Neuron (in vitro differentiated cells): ENCODE results near the gene CPEB2.

Experiments
- H2AFZ ChIP-seq: one replicate; pipeline ENCODE4 v1.6.1; 2013; ENCODE audit warnings: low read depth, mild to moderate bottlenecking, inconsistent platforms, low read length, moderate library complexity
- H3K27me3 ChIP-seq: one replicate; pipeline ENCODE4 v1.6.1; 2013; ENCODE audit warnings: low read length; ENCODE audit not compliant: insufficient read depth
- H3K36me3 ChIP-seq: one replicate; pipeline ENCODE4 v1.6.1; 2013; ENCODE audit warnings: low read length; ENCODE audit not compliant: insufficient read depth
- H3K4me1 ChIP-seq: one replicate; pipeline ENCODE4 v1.6.1; 2013; ENCODE audit warnings: low read length; ENCODE audit not compliant: insufficient read depth
- H3K4me3 ChIP-seq: 2 replicates; pipeline ENCODE4 v1.5.1; 2013; ENCODE audit warnings: mild to moderate bottlenecking, low read length, moderate library complexity
- H3K9me3 ChIP-seq: one replicate; pipeline ENCODE4 v1.6.1; 2013; ENCODE audit warnings: low read length

Gene CPEB2

DNA sequence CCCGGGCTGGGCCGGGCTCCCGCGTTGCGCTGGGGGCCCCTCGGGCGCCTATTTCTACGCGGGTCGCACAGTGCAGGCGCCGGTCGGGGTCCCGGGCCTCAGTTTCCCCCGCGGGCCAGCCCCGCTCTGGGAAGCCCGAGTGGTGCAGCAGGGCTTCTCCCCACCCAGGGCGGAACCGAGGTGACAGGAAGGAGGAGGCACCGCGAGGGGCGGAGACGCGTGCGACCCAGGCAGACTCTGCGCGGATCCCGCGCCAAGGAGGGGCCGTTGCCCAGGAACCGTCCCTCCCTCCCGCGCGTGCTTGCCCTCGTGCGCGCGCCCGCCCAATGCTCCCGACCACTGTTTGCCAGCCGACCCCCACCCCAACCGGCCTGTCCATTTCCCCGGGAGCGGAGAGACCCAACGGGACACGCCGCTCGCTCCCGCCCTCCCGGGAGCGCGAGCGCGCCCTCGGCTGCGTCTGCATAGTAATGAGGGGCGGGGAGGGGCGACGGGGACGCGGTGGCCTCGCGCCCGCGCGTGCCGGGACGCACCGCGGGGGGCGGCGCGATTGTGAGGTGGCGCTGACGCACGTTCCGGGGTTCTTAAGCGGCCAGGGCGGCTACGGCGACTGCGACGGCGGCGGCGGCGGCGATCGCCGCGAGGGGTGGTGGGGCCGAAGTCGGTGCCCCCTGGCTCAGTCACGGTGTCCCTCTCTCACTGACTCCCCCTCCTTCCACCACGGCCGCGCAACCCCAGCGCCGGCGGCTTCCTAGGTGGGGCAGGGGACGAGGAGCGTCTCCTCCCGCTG lies at the start of gene CPEB2:
TSS of gene CPEB2 (plus strand) at position 613 of the 790 bp plus-strand sequence. CDS start 193 bp downstream, outside the sequence.
- no peaks in the 10 kb centered on the region for H3K9me3 ChIP-seq
- peak within 1 kb of the TSS; percentile 54 for H3K4me3 ChIP-seq
- peak within 1 kb of the TSS; percentile 85 for H2AFZ ChIP-seq
- H3K27me3 ChIP-seq, result peaks cover 18% of the 10 kb centered on the region
- no peaks in the 10 kb centered on the region for H3K36me3 ChIP-seq
- H3K4me1 ChIP-seq, result peaks cover 13% of the 10 kb centered on the region

DNA sequence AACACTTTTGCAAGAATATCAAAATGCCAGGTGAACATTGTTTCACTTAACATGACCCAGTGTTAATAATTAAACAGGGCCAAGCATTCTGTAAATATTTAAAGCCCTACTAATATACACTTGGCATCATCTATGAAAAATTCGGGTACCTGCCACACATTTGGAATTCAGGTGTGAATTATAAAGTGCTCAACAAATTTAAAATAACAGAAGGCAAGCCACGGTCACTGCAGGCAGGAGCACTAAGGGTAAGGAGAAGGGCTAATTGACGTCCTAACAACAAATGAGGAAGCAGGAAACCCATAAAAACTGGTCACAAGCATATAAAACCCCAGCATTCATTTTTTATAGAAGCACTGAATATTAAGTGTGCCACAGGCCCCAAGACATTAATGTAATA lies 43.8 kb upstream of the CPEB2 start:
- H3K9me3 ChIP-seq, result no peaks in the 10 kb centered on the region
- no peaks in the 10 kb centered on the region for H3K36me3 ChIP-seq
- no peak overlapping the region for H2AFZ ChIP-seq
- no peak overlapping the region for H3K4me3 ChIP-seq
- H3K27me3 ChIP-seq, result no peaks in the 10 kb centered on the region
- no peaks in the 10 kb centered on the region for H3K4me1 ChIP-seq

DNA sequence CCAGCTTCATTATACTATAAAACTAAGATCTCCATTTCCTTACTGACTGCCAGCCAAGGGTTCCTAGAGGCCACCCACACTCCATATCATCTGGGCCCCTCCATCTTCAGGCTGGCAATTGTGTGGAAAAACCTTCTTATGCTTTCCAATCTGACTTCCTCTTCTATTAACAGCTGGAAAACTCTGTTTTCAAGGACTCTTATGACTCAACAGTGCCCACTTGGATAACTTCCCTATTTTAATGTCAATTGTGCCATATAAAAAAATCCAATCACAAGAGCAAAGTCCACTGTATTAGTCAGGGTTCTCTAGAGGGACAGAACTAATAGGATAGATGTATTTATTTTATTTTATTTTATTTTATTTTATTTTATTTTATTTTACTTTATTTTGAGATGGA lies 41.0 kb upstream of the CPEB2 start:
- Histone ChIP-seq H3K4me3 (no peak overlapping the region), H3K27me3 (no peaks in the 10 kb centered on the region), H2AFZ (no peak overlapping the region), H3K36me3 (no peaks in the 10 kb centered on the region), H3K9me3 (no peaks in the 10 kb centered on the region), H3K4me1 (no peaks in the 10 kb centered on the region)

DNA sequence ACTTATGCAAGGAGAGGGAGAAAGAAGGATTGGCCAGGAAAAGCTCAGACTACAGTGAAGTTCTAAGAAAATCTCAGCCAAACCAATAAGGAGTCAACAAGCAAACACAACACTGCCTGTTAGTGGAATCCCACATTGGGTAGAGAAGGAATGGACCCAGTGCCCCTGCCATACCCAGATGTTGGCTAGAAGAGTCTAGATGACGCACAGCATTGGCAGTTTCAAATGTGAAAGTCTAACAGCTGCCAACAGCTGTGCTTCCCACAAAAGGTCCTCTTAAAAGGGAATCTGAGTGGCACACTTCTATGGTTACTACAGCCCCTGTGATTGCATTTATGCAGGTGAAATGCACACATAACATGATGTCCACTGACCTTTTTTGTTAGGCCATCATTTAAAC lies 37.2 kb upstream of the CPEB2 start:
- Histone ChIP-seq H3K4me3 (no peak overlapping the region), H3K4me1 (no peaks in the 10 kb centered on the region), H2AFZ (no peak overlapping the region), H3K27me3 (no peaks in the 10 kb centered on the region), H3K36me3 (no peaks in the 10 kb centered on the region), H3K9me3 (no peaks in the 10 kb centered on the region)

DNA sequence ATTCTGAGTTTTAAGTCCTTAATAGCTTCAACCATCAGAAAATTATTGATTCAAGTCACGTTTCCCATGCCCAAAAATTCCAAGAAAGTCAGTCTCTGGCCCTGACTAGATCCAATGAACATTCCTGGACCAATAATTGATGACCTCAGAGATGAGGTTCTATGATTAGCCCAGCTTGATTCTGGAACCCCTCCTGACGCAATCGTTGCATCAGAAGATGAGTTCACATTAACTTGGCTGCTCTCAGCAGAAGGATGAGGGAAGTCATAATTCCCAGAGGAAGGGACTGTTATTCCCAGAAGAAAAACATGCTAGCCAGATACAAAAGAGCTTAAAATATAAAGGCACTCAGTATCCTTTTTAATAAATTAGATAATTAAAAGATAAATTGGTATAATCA lies 34.3 kb upstream of the CPEB2 start:
- H3K36me3 ChIP-seq, result no peaks in the 10 kb centered on the region
- no peaks in the 10 kb centered on the region for H3K4me1 ChIP-seq
- H2AFZ ChIP-seq, result no peak overlapping the region
- no peaks in the 10 kb centered on the region for H3K27me3 ChIP-seq
- H3K4me3 ChIP-seq, result no peak overlapping the region
- no peaks in the 10 kb centered on the region for H3K9me3 ChIP-seq

DNA sequence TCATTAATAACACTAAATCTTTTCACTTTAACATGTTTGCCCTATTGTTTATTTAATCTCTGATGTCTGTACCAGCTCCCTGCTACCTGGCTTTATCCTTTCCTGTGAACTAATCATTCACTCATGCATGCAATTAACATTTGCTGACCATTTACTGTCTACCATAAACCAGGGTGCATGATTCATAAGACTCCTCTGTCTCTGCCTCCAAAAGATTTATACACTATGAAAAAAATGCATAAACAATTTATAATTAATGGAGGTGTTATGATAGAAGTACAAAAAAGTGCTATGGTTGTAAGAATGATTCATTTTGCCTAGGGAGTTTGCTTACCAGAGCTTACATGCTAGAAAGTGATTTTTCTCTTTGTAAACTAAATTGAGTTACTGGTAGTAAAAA lies 24.5 kb upstream of the CPEB2 start:
- H2AFZ ChIP-seq, result no peak overlapping the region

DNA sequence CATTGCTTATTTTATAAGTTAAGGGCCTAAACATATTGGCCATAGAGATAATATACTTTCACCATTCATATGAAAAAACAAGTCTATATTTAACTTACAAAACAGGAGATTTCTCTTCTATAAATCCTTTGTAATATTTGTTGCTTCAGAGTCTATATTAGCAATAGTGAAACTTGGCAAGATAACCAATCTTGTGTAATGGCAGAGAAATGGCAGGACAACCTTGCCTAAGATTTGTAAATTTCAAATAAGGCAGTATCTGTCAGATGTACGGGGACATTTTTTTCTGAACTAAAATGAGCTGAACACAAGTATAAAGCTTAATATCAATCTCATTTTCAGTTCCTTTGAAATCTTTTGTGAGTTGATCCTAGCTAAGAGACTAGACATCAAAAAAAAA lies 17.8 kb upstream of the CPEB2 start:
- H2AFZ ChIP-seq, result no peak overlapping the region
- H3K27me3 ChIP-seq, result no peaks in the 10 kb centered on the region
- H3K36me3 ChIP-seq, result no peaks in the 10 kb centered on the region
- no peaks in the 10 kb centered on the region for H3K4me1 ChIP-seq
- H3K4me3 ChIP-seq, result no peak overlapping the region
- no peaks in the 10 kb centered on the region for H3K9me3 ChIP-seq

More for the DNA sequence above, 24.5 kb upstream of the CPEB2 start:
- H3K27me3 ChIP-seq, result no peaks in the 10 kb centered on the region
- H3K4me1 ChIP-seq, result no peaks in the 10 kb centered on the region
- no peaks in the 10 kb centered on the region for H3K36me3 ChIP-seq
- H3K9me3 ChIP-seq, result no peaks in the 10 kb centered on the region
- no peak overlapping the region for H3K4me3 ChIP-seq

DNA sequence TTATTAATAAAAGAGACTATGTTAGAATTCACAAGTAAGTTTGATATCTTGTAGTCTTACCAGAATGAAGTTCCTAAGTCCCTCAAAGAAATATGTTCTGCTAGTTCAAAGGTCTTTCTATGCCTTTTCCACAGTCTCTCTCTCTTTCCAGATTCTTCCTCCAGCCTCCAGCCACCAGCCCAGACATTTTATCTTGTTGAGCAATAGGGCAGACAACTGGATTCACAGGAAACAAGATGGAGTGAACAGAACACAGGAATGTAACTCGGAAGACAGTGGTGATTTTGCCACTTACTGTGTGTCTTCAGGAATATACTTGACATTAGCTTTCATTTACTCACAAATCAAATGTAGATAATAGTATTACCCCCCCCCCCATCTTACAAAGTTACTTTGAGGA lies 17.1 kb upstream of the CPEB2 start:
- Histone ChIP-seq H3K36me3 (no peaks in the 10 kb centered on the region), H3K9me3 (no peaks in the 10 kb centered on the region), H3K27me3 (no peaks in the 10 kb centered on the region), H3K4me1 (no peaks in the 10 kb centered on the region), H3K4me3 (no peak overlapping the region), H2AFZ (no peak overlapping the region)

DNA sequence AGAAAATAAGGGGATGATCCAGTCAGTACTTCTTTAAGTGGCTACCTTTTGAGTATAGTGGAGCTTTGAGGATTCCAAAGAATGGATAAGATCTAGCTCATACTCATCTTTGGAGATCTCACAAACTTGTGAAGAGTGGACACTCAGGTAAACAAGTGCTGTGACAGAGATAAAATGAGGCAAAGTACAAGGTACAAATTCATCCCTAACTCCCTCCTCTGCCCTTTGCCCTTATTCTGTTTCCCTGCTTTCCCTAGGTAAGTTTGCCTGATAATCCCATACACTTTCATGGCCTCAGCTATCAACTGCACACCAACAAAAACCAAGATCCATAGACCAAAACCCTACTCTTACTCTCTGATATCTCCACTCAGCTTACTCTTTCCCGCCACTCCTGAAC lies 16.4 kb upstream of the CPEB2 start:
- Histone ChIP-seq H3K36me3 (no peaks in the 10 kb centered on the region), H3K27me3 (no peaks in the 10 kb centered on the region), H3K4me1 (no peaks in the 10 kb centered on the region), H3K4me3 (no peak overlapping the region), H2AFZ (no peak overlapping the region), H3K9me3 (no peaks in the 10 kb centered on the region)

DNA sequence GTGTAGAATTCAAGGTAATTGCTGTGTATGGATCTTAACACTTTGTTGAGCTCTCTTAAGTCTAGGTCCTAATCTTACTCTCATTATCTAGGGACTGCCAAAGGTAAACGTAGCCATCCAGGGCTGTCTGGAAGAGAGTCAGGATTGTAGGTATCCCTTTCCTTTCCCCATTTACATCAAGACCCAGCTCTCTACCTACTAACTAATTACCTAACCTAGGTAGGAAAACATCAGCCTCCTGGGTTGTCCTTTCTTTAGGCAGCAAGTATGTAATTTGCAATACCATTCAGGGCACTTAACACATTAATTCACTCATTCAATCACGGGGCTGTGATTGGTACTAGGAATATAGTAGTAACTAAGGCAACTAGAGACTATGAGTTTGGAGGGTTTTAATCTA lies 15.2 kb upstream of the CPEB2 start:
- no peaks in the 10 kb centered on the region for H3K36me3 ChIP-seq
- H3K4me1 ChIP-seq, result no peaks in the 10 kb centered on the region
- H3K4me3 ChIP-seq, result no peak overlapping the region
- no peaks in the 10 kb centered on the region for H3K27me3 ChIP-seq
- no peaks in the 10 kb centered on the region for H3K9me3 ChIP-seq
- H2AFZ ChIP-seq, result no peak overlapping the region

DNA sequence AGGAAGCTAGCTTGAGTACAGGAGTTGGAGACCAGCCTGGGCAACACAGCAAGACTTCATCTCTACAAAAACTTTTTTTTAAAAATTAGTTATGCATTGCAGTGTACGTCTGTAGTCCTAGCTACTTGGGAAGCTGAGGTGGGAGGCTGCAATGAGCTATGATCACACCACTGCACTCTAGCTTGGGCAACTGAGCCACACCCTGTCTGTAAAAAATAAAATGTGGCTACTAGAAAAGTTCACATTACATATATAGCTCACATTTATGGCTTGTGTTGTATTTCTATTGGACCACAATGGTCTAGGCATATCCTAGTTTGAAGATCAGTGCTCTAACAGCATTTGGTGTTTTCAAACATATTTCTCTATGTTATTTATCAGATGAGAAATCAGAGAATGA lies 11.8 kb upstream of the CPEB2 start:
- Histone ChIP-seq H3K4me1 (no peaks in the 10 kb centered on the region), H3K36me3 (no peaks in the 10 kb centered on the region), H3K9me3 (no peaks in the 10 kb centered on the region), H3K4me3 (no peak overlapping the region), H3K27me3 (no peaks in the 10 kb centered on the region), H2AFZ (no peak overlapping the region)

DNA sequence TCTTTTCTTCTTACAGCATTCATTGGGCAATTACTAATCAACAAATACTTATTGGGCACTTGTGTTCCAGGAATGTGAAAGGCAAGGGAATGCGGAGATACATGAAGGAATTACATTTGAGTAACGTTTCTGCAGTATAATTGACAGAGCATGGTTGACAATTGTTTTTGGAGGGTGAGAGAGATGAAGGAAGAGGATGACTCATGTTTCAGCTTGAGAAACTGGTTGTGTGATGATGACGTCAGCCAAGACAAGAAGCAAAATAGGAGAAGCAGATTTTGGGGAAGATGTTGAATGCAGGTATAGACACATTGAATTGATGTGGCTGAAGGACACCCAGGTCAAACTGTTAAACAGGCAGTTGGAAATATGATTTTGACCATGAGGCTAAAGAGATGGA lies 8.0 kb upstream of the CPEB2 start:
- Histone ChIP-seq H3K36me3 (no peaks in the 10 kb centered on the region), H3K9me3 (no peaks in the 10 kb centered on the region), H3K27me3 (no peaks in the 10 kb centered on the region), H2AFZ (no peak overlapping the region), H3K4me1 (no peaks in the 10 kb centered on the region), H3K4me3 (no peak overlapping the region)

DNA sequence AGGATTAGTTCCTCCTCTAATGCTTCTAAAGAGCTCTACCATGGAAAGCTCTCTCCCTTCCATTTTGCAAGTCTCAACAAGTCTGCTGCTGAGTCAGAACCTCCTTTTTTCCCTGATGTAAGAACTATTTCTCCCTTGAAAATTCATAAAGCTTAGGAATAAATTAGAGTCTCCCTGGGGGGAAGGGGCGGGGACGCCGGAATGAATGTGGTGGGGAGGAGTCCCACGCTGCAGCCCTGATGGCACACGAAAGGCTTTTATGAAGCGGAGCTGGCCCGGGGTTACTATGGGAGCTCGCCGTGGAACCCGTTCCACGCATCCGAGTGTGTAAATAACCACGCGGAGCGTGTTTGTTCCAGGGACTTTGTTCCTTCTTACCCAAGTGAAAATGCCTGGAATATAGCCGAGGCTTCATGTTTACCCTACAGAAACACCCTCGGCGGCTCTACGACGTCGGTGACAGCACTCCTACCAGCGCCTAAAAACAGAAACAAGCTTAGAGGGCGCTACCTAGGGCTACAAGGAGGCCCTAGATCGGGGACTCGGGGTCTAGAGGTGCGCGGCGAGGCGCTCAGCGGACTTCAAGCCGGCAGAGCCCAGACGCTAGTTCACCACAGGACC lies 923 bp upstream of the CPEB2 start:
- Histone ChIP-seq H3K4me3 (peak overlapping the region; percentile 54), H3K9me3 (no peaks in the 10 kb centered on the region), H3K36me3 (no peaks in the 10 kb centered on the region), H3K27me3 (peaks cover 14% of the 10 kb centered on the region), H2AFZ (peak overlapping the region; percentile 85), H3K4me1 (peaks cover 13% of the 10 kb centered on the region)
